ENCODE data around the gene FRS2. TPM values are rescaled to one million over a fixed set of nuclear protein-coding genes. Genes with fewer than 3 reads are reported as not detected.

FRS2 gene
- total and polyA plus RNA-seq, 9 of the 15 experiments (the other 6 are each of a cell fraction or from before 2014, with no cell fraction given), result 1.0 to 9.1 (median 6.0) TPM

- no peak for TF ChIP-seq ZNF780A (CRISPR knock-in tag; IDR thresholded peaks at IDR 0.05)
Measured at GRCh38 chr12:69556383-69556782, 86.2 kb downstream of the FRS2 start (continued).

DNA sequence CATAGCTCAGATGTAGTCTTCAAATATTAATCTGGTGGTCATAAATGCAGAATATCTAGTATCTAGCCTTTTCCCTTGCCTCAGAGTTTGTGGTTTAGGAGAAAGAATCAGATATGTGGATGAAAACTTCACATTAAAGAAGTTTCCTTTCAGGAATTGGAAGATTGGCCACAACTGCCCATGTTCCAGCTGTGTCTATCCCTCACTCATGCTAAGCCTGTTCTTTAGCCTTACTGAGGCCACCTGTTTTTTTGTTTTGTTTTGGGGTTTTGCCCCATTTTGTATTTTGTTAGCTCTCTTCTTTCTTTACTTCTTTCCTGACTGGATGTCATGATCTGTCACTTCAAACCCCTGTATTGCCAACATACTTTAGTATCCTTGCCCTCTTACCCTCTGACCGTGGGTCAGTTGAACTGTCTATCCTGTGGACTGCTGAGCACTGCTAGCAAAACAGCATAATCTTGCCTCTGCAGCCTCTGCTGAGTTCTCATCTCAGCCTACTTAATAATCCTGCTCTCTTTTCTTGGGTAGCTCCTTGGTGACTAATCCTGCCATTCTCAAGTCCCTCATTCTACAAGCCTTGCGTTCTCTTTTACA, 93.1 kb downstream of the FRS2 start:
- Histone ChIP-seq H3K4me1 (replicated peaks in 1 of 2; ENCODE audit: control insufficient read depth in 2 of 2, insufficient read depth in 2 of 2, low read length in 2 of 2) (no peaks in the 10 kb centered on the region), H2AFZ (ENCODE audit: low read depth, low read length) (no peak overlapping the region), H3K9me1 (ENCODE audit: control insufficient read depth, insufficient read depth, low read length) (no peaks in the 10 kb centered on the region), H3K9ac (ENCODE audit: insufficient read depth in 1 of 2, low read depth in 2 of 2, low read length in 2 of 2) (no peak overlapping the region), H3K9me3 (replicated peaks; ENCODE audit: control insufficient read depth, insufficient read depth, low read depth, low read length) (no peaks in the 10 kb centered on the region), H3K4me3 (no peak overlapping the region), H3K36me3 (ENCODE audit: control insufficient read depth, insufficient read depth, low read length) (peaks cover 12% of the 10 kb centered on the region; the same call in 2 of the 3 replicates), H3K27ac (ENCODE audit: extremely low read depth, low read depth, low read length) (no peak overlapping the region), H3K27me3 (ENCODE audit: control insufficient read depth in 2 of 2, insufficient read depth in 2 of 2, low read length in 2 of 2) (no peaks in the 10 kb centered on the region), H3K79me2 (ENCODE audit: control insufficient read depth, insufficient read depth, low read length) (no peaks in the 10 kb centered on the region), H3K4me2 (ENCODE audit: insufficient read depth, low read length) (no peak overlapping the region), H4K20me1 (replicated peaks; ENCODE audit: control insufficient read depth, insufficient read depth, low read length) (no peaks in the 10 kb centered on the region)
- FAIRE-seq, result no peak
- no TSS peak for BruUV-seq (replicated peaks)
- ChIA-PET POLR2A (no interaction called here), CTCF (ENCODE audit: low intra/inter-chr PET ratio) (no interaction called here)
- 92% methylated on average over 2 of the region's 2 CpGs for WGBS (ENCODE audit: insufficient coverage, low coverage, missing lambda C conversion rate)
- in situ Hi-C loops (cut with MboI) (no loop called here), intact Hi-C loops (cut with micrococcal nuclease) (no loop called here)
- ATAC-seq, result no peak
- no peak for DNase-seq (ENCODE audit: extremely low read depth in 1 of 4, low spot score in 3 of 4)
- TF ChIP-seq SMARCB1 (IDR thresholded peaks at IDR 0.05; ENCODE audit: insufficient read length, low read depth) (no peak), SPI1 (IDR thresholded peaks at IDR 0.05; ENCODE audit: borderline replicate concordance, low read depth, low read length) (no peak), CREB1 (IDR thresholded peaks at IDR 0.05) (no peak), CREB1 (CRISPR knock-in tag; IDR thresholded peaks at IDR 0.05) (no peak), ZNF3 (CRISPR knock-in tag; IDR thresholded peaks at IDR 0.05) (no peak), ZFP1 (CRISPR knock-in tag; IDR thresholded peaks at IDR 0.05) (no peak), SAP30 (IDR thresholded peaks at IDR 0.05; ENCODE audit: borderline replicate concordance, insufficient read depth, low read depth, low read length, poor library complexity, severe bottlenecking) (no peak), TAF7 (tag; IDR thresholded peaks at IDR 0.05) (no peak), HDAC6 (IDR thresholded peaks at IDR 0.05; ENCODE audit: low read depth, low read length) (no peak), EWSR1 (IDR thresholded peaks at IDR 0.05; ENCODE audit: borderline replicate concordance, low read depth, partially characterized antibody) (no peak)
- TF ChIP-seq, protein P1, sequence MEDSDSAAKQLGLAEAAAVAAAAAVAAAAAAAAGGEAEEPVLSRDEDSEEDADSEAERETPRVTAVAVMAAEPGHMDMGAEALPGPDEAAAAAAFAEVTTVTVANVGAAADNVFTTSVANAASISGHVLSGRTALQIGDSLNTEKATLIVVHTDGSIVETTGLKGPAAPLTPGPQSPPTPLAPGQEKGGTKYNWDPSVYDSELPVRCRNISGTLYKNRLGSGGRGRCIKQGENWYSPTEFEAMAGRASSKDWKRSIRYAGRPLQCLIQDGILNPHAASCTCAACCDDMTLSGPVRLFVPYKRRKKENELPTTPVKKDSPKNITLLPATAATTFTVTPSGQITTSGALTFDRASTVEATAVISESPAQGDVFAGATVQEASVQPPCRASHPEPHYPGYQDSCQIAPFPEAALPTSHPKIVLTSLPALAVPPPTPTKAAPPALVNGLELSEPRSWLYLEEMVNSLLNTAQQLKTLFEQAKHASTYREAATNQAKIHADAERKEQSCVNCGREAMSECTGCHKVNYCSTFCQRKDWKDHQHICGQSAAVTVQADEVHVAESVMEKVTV (CRISPR knock-in tag; IDR thresholded peaks at IDR 0.05), result no peak
- TF ChIP-seq, protein P2, sequence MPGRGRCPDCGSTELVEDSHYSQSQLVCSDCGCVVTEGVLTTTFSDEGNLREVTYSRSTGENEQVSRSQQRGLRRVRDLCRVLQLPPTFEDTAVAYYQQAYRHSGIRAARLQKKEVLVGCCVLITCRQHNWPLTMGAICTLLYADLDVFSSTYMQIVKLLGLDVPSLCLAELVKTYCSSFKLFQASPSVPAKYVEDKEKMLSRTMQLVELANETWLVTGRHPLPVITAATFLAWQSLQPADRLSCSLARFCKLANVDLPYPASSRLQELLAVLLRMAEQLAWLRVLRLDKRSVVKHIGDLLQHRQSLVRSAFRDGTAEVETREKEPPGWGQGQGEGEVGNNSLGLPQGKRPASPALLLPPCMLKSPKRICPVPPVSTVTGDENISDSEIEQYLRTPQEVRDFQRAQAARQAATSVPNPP (IDR thresholded peaks at IDR 0.05; ENCODE audit: borderline replicate concordance, insufficient read depth, insufficient read length), result no peak
- TF ChIP-seq, protein P3, sequence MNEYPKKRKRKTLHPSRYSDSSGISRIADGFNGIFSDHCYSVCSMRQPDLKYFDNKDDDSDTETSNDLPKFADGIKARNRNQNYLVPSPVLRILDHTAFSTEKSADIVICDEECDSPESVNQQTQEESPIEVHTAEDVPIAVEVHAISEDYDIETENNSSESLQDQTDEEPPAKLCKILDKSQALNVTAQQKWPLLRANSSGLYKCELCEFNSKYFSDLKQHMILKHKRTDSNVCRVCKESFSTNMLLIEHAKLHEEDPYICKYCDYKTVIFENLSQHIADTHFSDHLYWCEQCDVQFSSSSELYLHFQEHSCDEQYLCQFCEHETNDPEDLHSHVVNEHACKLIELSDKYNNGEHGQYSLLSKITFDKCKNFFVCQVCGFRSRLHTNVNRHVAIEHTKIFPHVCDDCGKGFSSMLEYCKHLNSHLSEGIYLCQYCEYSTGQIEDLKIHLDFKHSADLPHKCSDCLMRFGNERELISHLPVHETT (CRISPR knock-in tag; conservative IDR thresholded peaks at IDR 0.05 in 1 of 2, IDR thresholded peaks at IDR 0.05 in 1 of 2), result no peak

All from K562 (cell line).